ENCODE measurements around the gene PCDHB12.

- TF ChIP-seq ZBTB49 (tag by site-specific recombination; IDR thresholded peaks at IDR 0.05; ENCODE audit: low read depth) (no peak), KLF16 (tag by site-specific recombination; IDR thresholded peaks at IDR 0.05) (no peak), ZNF274 (IDR thresholded peaks at IDR 0.05; ENCODE audit: low read length) (no peak), ZNF274 (tag by site-specific recombination; IDR thresholded peaks at IDR 0.05; ENCODE audit: borderline replicate concordance) (no peak)
These were observed 36.8 kb downstream of the PCDHB12 start, which contains the start of gene PCDHB15 for GRCh38 chr5:141245250-141245717.
